ENCODE measurements around the gene DIO3. TPM values are rescaled to one million over a fixed set of nuclear protein-coding genes. Genes with fewer than 3 reads are reported as not detected.

The DIO3 gene
- polyA plus RNA-seq, 1 donor from 2014 or later: 49.2 TPM

- no peak overlapping the region for H3K9ac ChIP-seq (ENCODE audit: low read length)
- TF ChIP-seq POLR2AphosphoS5 (IDR thresholded peaks at IDR 0.05) (no peak), RAD21 (conservative IDR thresholded peaks at IDR 0.05) (no peak), EP300 (conservative IDR thresholded peaks at IDR 0.05; ENCODE audit: poor library complexity, severe bottlenecking) (no peak), EZH2 (IDR thresholded peaks at IDR 0.05; ENCODE audit: borderline replicate concordance, insufficient read depth, low read length, poor library complexity, severe bottlenecking) (no peak), SMC3 (conservative IDR thresholded peaks at IDR 0.05; ENCODE audit: poor library complexity) (no peak), MXI1 (conservative IDR thresholded peaks at IDR 0.05; ENCODE audit: poor library complexity, severe bottlenecking) (no peak)
- H3K9me3 ChIP-seq (ENCODE audit: low read length): no peaks in the 10 kb centered on the region
- H3K27ac ChIP-seq (ENCODE audit: low read length): no peak overlapping the region
- H4K20me1 ChIP-seq (ENCODE audit: insufficient read depth): no peaks in the 10 kb centered on the region
- no peak overlapping the region for H2AFZ ChIP-seq (ENCODE audit: low read depth, low read length)
- H3K9me2 ChIP-seq (ENCODE audit: insufficient read depth, low read length): no peaks in the 10 kb centered on the region
- H3F3A ChIP-seq (ENCODE audit: insufficient read depth, low read length, poor library complexity, severe bottlenecking): no peaks in the 10 kb centered on the region
- H3K4me3 ChIP-seq (ENCODE audit: low read length): no peak overlapping the region
- no peak overlapping the region for H3K4me2 ChIP-seq (ENCODE audit: low read length)
- no peaks in the 10 kb centered on the region for H3K36me3 ChIP-seq (ENCODE audit: insufficient read depth, low read length)
- H3K27me3 ChIP-seq (ENCODE audit: insufficient read depth, low read depth, low read length): no peaks in the 10 kb centered on the region
- H3K79me2 ChIP-seq (replicated peaks; ENCODE audit: insufficient read depth, low read length): no peaks in the 10 kb centered on the region
Observed at GRCh38 chr14:101596742-101597141, 35.4 kb downstream of the DIO3 start.

- no peak overlapping the region for H3K27ac ChIP-seq (ENCODE audit: low read length)
- no peak overlapping the region for H2AFZ ChIP-seq (ENCODE audit: low read depth, low read length)
- H3K36me3 ChIP-seq (ENCODE audit: insufficient read depth, low read length): no peaks in the 10 kb centered on the region
- H3K9me2 ChIP-seq (ENCODE audit: insufficient read depth, low read length): no peaks in the 10 kb centered on the region
- no peak overlapping the region for H3K9ac ChIP-seq (ENCODE audit: low read length)
- no peaks in the 10 kb centered on the region for H4K20me1 ChIP-seq (ENCODE audit: insufficient read depth)
- no peak overlapping the region for H3K4me3 ChIP-seq (ENCODE audit: low read length)
- no peak overlapping the region for H3K4me2 ChIP-seq (ENCODE audit: low read length)
- no peaks in the 10 kb centered on the region for H3K27me3 ChIP-seq (ENCODE audit: insufficient read depth, low read depth, low read length)
- no peaks in the 10 kb centered on the region for H3K9me3 ChIP-seq (ENCODE audit: low read length)
- no peak for TF ChIP-seq CTCF (IDR thresholded peaks at IDR 0.05; ENCODE audit: poor library complexity, severe bottlenecking)
- no peak for TF ChIP-seq REST (IDR thresholded peaks at IDR 0.05; ENCODE audit: borderline replicate concordance)
- TF ChIP-seq EZH2 (IDR thresholded peaks at IDR 0.05; ENCODE audit: borderline replicate concordance, insufficient read depth, low read length, poor library complexity, severe bottlenecking): no peak
- H3K79me2 ChIP-seq (replicated peaks; ENCODE audit: insufficient read depth, low read length): no peaks in the 10 kb centered on the region
- no peaks in the 10 kb centered on the region for H3F3A ChIP-seq (ENCODE audit: insufficient read depth, low read length, poor library complexity, severe bottlenecking)
Observed at GRCh38 chr14:101598159-101598558, 36.9 kb downstream of the DIO3 start.

All from neural cell (in vitro differentiated cells).